Cardiac muscle cell (in vitro differentiated cells and primary cell): ENCODE results near the gene DHRSX. TPM values are rescaled to one million over a fixed set of nuclear protein-coding genes. Genes with fewer than 3 reads are reported as not detected.
"Not testable (repeated sequence)": the region's sequence is repeated elsewhere in the genome, so short reads cannot be mapped to it uniquely, and the experiment has no call there.

Source experiments
- DNase-seq, 2 donors: peaks; one replicate each; pipeline versions ENCODE4 v3.0.0 to v3.0.0-alpha.2; 2010 to 2017; ENCODE audit warnings: low read depth in 1 of 2, low spot score in 1 of 2
- H3K27ac ChIP-seq: fragments of 200-600 bp; sonication (generic); 2 replicates; pipeline ENCODE4 v1.5.1; 2016
- H3K27me3 ChIP-seq: fragments of 200-600 bp; sonication (generic); 2 replicates; pipeline ENCODE4 v1.6.0; 2016; ENCODE audit warnings: control low read depth
- H3K36me3 ChIP-seq: fragments of 200-600 bp; sonication (generic); 2 replicates; pipeline ENCODE4 v1.5.1; 2016; ENCODE audit warnings: control low read depth
- H3K4me1 ChIP-seq: fragments of 200-600 bp; sonication (generic); 2 replicates; pipeline ENCODE4 v1.8.1; 2017; ENCODE audit warnings: low read depth, mild to moderate bottlenecking, mixed run types
- H3K4me3 ChIP-seq: fragments of 200-600 bp; sonication (generic); 2 replicates; pipeline ENCODE4 v1.5.1; 2016; ENCODE audit warnings: mild to moderate bottlenecking
- H3K9me3 ChIP-seq: fragments of 200-600 bp; sonication (generic); 2 replicates; pipeline ENCODE4 v1.5.1; 2017; ENCODE audit warnings: low read depth, mild to moderate bottlenecking, control low read depth
- polyA plus RNA-seq: library from polyadenylated mRNA; unstranded; fragments of >200 nt; fragmentation: Nextera tagmentation; extraction: Ambion mirVana; gene quantifications from 2 replicates; pipeline ENCODE4 v1.2.1, GENCODE V29; 2016
- total RNA-seq: library from RNA; depleted of rRNA; stranded (reverse); fragments of >200 nt; gene quantifications from 2 replicates; pipeline ENCODE4 v1.2.3, GENCODE V29; 2016
- TF ChIP-seq, protein P1 (sequence below): IDR thresholded peaks from 2 replicates; pipeline ENCODE4 v1.5.1; 2012; ENCODE audit warnings: low read depth, mild to moderate bottlenecking, low read length

DHRSX gene
- total and polyA plus RNA-seq, 2 experiments from 2014 or later = 20.4 to 33.4 TPM

DNA sequence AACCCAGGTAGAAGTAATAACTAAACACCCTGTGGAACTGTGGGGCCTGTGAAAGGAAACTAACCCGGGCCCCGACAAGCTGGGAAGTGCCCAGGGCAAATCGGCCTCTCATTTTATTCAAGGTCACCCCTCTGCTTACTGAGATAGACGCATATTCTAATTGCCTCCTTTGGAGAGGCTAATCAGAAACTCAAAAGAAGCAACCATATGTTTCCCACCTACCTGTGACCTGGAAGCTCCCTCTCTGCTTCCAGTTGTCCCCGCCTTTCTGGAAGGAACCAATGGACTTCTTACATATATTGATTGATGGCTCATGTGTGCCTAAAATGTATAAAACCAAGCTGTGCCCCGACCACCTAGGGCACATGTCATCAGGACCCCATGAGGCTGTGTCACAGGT is 23.1 kb upstream of the DHRSX start:
- TF ChIP-seq, protein P1, sequence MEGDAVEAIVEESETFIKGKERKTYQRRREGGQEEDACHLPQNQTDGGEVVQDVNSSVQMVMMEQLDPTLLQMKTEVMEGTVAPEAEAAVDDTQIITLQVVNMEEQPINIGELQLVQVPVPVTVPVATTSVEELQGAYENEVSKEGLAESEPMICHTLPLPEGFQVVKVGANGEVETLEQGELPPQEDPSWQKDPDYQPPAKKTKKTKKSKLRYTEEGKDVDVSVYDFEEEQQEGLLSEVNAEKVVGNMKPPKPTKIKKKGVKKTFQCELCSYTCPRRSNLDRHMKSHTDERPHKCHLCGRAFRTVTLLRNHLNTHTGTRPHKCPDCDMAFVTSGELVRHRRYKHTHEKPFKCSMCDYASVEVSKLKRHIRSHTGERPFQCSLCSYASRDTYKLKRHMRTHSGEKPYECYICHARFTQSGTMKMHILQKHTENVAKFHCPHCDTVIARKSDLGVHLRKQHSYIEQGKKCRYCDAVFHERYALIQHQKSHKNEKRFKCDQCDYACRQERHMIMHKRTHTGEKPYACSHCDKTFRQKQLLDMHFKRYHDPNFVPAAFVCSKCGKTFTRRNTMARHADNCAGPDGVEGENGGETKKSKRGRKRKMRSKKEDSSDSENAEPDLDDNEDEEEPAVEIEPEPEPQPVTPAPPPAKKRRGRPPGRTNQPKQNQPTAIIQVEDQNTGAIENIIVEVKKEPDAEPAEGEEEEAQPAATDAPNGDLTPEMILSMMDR = no peak
- no peak for DNase-seq
- no peak overlapping the region for H3K27ac ChIP-seq

DNA sequence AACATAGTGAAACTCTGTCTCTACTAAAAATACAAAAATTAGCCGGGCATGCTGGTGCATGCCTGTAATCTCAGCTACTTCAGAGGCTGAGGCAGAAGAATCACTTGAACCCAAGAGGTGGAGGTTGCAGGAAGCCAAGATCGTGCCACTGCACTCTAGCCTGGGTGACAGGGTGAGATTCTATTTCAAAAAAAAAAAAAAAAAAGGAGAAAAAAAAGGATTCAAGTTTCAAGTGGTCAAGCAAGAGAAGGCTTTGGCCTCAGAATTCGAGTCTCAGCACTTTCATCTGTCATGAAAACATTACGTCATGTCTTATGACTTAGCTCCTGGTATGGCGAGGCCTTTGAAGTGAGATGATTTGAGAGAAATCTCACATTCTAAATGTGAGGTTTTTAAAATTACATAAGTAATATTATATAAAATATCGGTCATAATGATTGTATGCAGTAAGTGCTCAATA is 21.2 kb upstream of the DHRSX start:
- no peaks in the 10 kb centered on the region for H3K27me3 ChIP-seq
- TF ChIP-seq, protein P1 = no peak
- no peaks in the 10 kb centered on the region for H3K9me3 ChIP-seq
- no peak overlapping the region for H3K4me3 ChIP-seq
- no peaks in the 10 kb centered on the region for H3K36me3 ChIP-seq
- H3K27ac ChIP-seq = no peak overlapping the region
- DNase-seq = no peak
- H3K4me1 ChIP-seq = no peaks in the 10 kb centered on the region

More for the DNA sequence above, 23.1 kb upstream of the DHRSX start:
- Histone ChIP-seq H3K36me3 (no peaks in the 10 kb centered on the region), H3K4me3 (no peak overlapping the region), H3K4me1 (no peaks in the 10 kb centered on the region), H3K27me3 (no peaks in the 10 kb centered on the region), H3K9me3 (no peaks in the 10 kb centered on the region)

DNA sequence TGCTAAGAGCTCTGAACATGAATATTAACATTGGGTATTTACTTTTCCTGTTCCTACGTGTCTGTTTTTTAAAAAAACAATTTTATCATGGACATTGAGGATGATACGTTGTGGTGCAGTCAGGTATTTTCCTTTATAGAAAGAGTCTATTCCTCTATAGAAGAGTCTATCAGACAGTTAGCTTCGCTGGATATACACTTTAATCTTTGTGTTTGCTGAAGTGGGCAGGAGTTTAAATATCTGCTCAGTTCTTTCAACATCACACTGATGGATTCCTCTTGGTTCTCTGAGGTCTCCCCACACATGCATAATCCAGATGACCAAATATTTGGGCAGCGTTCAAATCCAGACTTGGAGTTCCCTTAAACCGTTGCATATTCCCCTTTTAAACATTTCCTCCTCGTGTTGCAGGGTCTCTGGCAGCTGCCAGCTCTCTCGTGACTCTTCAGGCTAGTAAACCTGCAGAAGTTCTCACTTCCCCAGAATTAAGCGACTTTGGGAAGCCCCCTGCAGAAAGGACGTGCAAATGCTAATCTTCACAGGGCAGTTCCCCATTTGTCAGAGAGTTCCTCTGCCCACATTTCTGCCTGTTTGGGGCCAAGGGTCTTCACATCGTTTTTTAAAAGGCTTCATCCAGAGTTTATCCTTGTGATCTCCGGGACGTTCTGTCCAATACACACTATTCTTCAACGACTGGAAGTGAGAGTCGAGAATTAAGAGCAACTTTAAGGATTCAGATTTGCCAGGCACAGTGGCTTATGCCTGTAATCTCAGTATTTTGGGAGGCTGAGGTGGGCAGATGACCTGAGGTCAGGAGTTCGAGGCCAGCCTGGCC is 20.5 kb upstream of the DHRSX start:
- no peaks in the 10 kb centered on the region for H3K4me1 ChIP-seq
- H3K9me3 ChIP-seq = no peaks in the 10 kb centered on the region
- no peak overlapping the region for H3K27ac ChIP-seq
- DNase-seq = peak in 1 of 2 donors; percentile 15
- H3K36me3 ChIP-seq = no peaks in the 10 kb centered on the region
- TF ChIP-seq, protein P1 = no peak
- H3K4me3 ChIP-seq = no peak overlapping the region
- H3K27me3 ChIP-seq = no peaks in the 10 kb centered on the region

DNA sequence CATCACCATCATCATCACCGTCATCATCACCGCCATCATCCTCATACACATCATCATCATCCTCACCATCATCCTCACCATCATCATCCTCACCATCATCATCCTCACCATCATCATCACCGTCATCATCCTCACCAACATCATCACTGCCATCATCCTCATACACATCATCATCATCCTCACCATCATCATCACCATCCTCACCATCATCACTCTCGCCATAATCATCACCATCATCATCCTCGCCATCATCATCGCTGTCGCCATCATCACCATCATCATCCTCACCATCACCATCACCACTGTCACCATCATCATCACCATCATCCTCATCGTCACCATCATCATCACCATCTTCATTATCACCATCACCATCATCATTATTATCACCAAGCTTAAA is 19.8 kb upstream of the DHRSX start:
- no peaks in the 10 kb centered on the region for H3K9me3 ChIP-seq
- no peak overlapping the region for H3K4me3 ChIP-seq
- no peak overlapping the region for H3K27ac ChIP-seq
- H3K27me3 ChIP-seq = no peaks in the 10 kb centered on the region
- no peaks in the 10 kb centered on the region for H3K4me1 ChIP-seq
- TF ChIP-seq, protein P1 = no peak
- no peak for DNase-seq
- no peaks in the 10 kb centered on the region for H3K36me3 ChIP-seq

DNA sequence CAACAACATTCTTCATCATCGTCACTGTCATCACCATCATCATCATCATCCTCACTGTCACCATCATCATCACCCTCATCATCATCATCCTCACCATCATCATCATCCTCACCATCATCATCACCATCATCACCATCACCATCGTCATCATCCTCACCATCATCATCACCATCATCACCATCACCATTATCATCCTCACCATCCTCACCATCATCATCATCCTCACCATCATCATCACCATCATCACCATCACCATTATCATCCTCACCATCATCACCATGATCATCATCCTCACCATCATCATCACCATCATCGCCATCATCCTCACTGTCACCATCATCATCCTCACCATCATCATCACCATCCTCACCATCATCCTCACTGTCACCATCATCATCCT is 18.9 kb upstream of the DHRSX start:
- H3K27ac ChIP-seq, H3K4me1 ChIP-seq, H3K4me3 ChIP-seq, H3K27me3 ChIP-seq, DNase-seq, H3K9me3 ChIP-seq, H3K36me3 ChIP-seq: not testable (repeated sequence)

DNA sequence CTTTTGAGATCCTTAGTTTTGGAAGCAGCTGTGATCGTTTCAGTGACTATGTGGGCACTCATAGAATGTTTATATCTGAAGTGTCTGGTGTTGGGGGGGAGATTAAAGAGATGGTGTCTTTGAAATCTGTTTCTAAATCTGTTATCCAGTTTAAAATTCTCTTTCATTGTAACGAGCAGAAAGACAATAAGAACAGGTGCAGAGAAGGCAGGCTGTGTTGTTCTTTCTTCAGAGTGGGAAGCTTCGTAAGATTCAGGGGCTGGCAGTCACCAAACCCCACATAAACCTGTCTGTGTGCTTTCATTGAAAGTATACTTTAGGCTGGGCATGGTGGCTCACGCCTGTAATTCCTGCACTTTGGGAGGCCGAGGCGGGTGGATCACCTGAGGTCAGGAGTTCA is 16.3 kb upstream of the DHRSX start:
- no peaks in the 10 kb centered on the region for H3K4me1 ChIP-seq
- H3K36me3 ChIP-seq = no peaks in the 10 kb centered on the region
- no peaks in the 10 kb centered on the region for H3K27me3 ChIP-seq
- H3K27ac ChIP-seq = no peak overlapping the region
- H3K9me3 ChIP-seq = no peaks in the 10 kb centered on the region
- DNase-seq = no peak
- no peak overlapping the region for H3K4me3 ChIP-seq
- TF ChIP-seq, protein P1 = no peak
